IMR-90 (cell line): ENCODE results near the gene CAP2. TPM values are rescaled to one million over a fixed set of nuclear protein-coding genes. Genes with fewer than 3 reads are reported as not detected.

ENCODE experiments used
- ATAC-seq: fragments of 200-7000 bp; cut with Tn5 transposase; 2 replicates; pipeline ENCODE4 v1.9.1; 2020; ENCODE audit warnings: low read depth, mild to moderate bottlenecking, moderate library complexity
- BruUV-seq: library from RNA; stranded (reverse); fragments of 400-500 nt; replicated peaks from 2 replicates; lab custom pipeline; 2021; lab: Mats Ljungman, UMichigan
- CTCF ChIA-PET: fragments of 300-600 bp; formaldehyde crosslinking; extraction: SDS; loops from one replicate; lab custom pipeline; 2021; ENCODE audit warnings: antibody characterized with exemption; lab: Yijun Ruan, JAX
- POLR2A ChIA-PET: fragments of 300-600 bp; sonication (Branson Sonifier 250); formaldehyde crosslinking; loops from one replicate; lab custom pipeline; 2022; ENCODE audit warnings: antibody characterized with exemption; ENCODE audit not compliant: unreplicated experiment; lab: Charles Lee
- DNase-seq: peaks from one replicate; pipeline ENCODE4 v3.0.0; 2013
- H2AFZ ChIP-seq: replicated peaks from 2 replicates; pipeline ENCODE3; 2013; ENCODE audit warnings: low read length, mild to moderate bottlenecking; ENCODE audit not compliant: poor library complexity
- H2AK5ac ChIP-seq: 2 replicates; pipeline ENCODE4 v1.6.1; 2013; ENCODE audit warnings: low read depth, low read length, inconsistent platforms
- H2AK9ac ChIP-seq: replicated peaks from 2 replicates; pipeline ENCODE3; 2013; ENCODE audit warnings: mild to moderate bottlenecking, low read depth, low read length, moderate library complexity; ENCODE audit not compliant: poor library complexity
- H2BK120ac ChIP-seq: 2 replicates; pipeline ENCODE4 v1.6.1; 2013; ENCODE audit warnings: low read depth, low read length, inconsistent platforms
- H2BK15ac ChIP-seq: 3 replicates; pipeline ENCODE4 v1.6.1; 2013; ENCODE audit warnings: low read depth, low read length, inconsistent platforms
- H2BK20ac ChIP-seq: 2 replicates; pipeline ENCODE4 v1.6.1; 2013; ENCODE audit warnings: low read depth, mild to moderate bottlenecking, inconsistent platforms, low read length, moderate library complexity
- H2BK5ac ChIP-seq: 2 replicates; pipeline ENCODE4 v1.6.1; 2013; ENCODE audit warnings: mild to moderate bottlenecking, low read depth, low read length, inconsistent platforms; ENCODE audit not compliant: poor library complexity, severe bottlenecking
- H3K14ac ChIP-seq: replicated peaks from 2 replicates; pipeline ENCODE4 v1.6.1; 2013; ENCODE audit warnings: low read depth, low read length, inconsistent platforms
- H3K18ac ChIP-seq: 2 replicates; pipeline ENCODE4 v1.6.1; 2013; ENCODE audit warnings: low read depth, low read length, control low read depth
- H3K23ac ChIP-seq: 2 replicates; pipeline ENCODE4 v1.6.1; 2013; ENCODE audit warnings: low read depth, low read length, inconsistent platforms
- H3K27ac ChIP-seq: 2 replicates; pipeline ENCODE4 v1.5.1; 2013; ENCODE audit warnings: mild to moderate bottlenecking, control low read depth, low read length; ENCODE audit not compliant: insufficient read depth
- H3K27me3 ChIP-seq: 2 replicates; pipeline ENCODE4 v1.6.1; 2013; ENCODE audit warnings: low read length; ENCODE audit not compliant: control insufficient read depth, insufficient read depth
- H3K36me3 ChIP-seq: 2 replicates; pipeline ENCODE4 v1.6.1; 2013; ENCODE audit warnings: low read length, mixed read lengths; ENCODE audit not compliant: control insufficient read depth, insufficient read depth
- H3K4ac ChIP-seq: 2 replicates; pipeline ENCODE4 v1.6.1; 2013; ENCODE audit warnings: low read depth, low read length, inconsistent platforms
- H3K4me1 ChIP-seq: 2 replicates; pipeline ENCODE4 v1.6.1; 2013; ENCODE audit warnings: low read length, mixed read lengths; ENCODE audit not compliant: control insufficient read depth, insufficient read depth
- H3K4me2 ChIP-seq: 2 replicates; pipeline ENCODE4 v1.6.1; 2013; ENCODE audit warnings: low read depth, mild to moderate bottlenecking, control low read depth, low read length, moderate library complexity
- H3K4me3 ChIP-seq: 2 replicates; pipeline ENCODE4 v1.5.1; 2013; ENCODE audit warnings: low read depth, mild to moderate bottlenecking, control low read depth, low read length, moderate library complexity; ENCODE audit not compliant: insufficient read depth
- H3K56ac ChIP-seq: 2 replicates; pipeline ENCODE4 v1.6.1; 2013; ENCODE audit warnings: low read length, inconsistent platforms; ENCODE audit not compliant: insufficient read depth; ENCODE audit errors: extremely low read depth
- H3K79me1 ChIP-seq, 2 experiments: 2 replicates each; pipeline ENCODE4 v1.6.1; 2013; ENCODE audit warnings: low read length in 2 of 2, inconsistent platforms in 1 of 2, low read depth in 1 of 2
- H3K9ac ChIP-seq: 2 replicates; pipeline ENCODE4 v1.6.1; 2013; ENCODE audit warnings: low read depth, low read length, control low read depth
- H3K9me1 ChIP-seq: 2 replicates; pipeline ENCODE4 v1.6.1; 2013; ENCODE audit warnings: low read length, inconsistent platforms; ENCODE audit not compliant: insufficient read depth
- H3K9me3 ChIP-seq: 2 replicates; pipeline ENCODE4 v1.6.1; 2013; ENCODE audit warnings: low read length; ENCODE audit not compliant: control insufficient read depth, insufficient read depth
- H4K20me1 ChIP-seq: 2 replicates; pipeline ENCODE4 v1.6.1; 2013; ENCODE audit warnings: low read length, inconsistent platforms; ENCODE audit not compliant: insufficient read depth
- H4K5ac ChIP-seq: 2 replicates; pipeline ENCODE4 v1.6.1; 2013; ENCODE audit warnings: mild to moderate bottlenecking, low read depth, low read length, control low read depth
- H4K8ac ChIP-seq, 2 experiments: 2 replicates each; pipeline ENCODE4 v1.6.1; 2013; ENCODE audit warnings: low read depth in 2 of 2, low read length in 2 of 2, control low read depth in 1 of 2, inconsistent platforms in 1 of 2
- H4K91ac ChIP-seq: 2 replicates; pipeline ENCODE4 v1.6.1; 2013; ENCODE audit warnings: low read depth, low read length, inconsistent platforms; ENCODE audit not compliant: insufficient read depth
- BHLHE40 ChIP-seq: fragments of 150-350 bp; IDR thresholded peaks from 2 replicates; pipeline ENCODE4 v1.6.1; 2016; ENCODE audit warnings: mild to moderate bottlenecking, low read depth, low read length
- CEBPB ChIP-seq: IDR thresholded peaks from 2 replicates; pipeline ENCODE4 v1.6.1; 2012; ENCODE audit warnings: low read depth, low read length, improper control_type of control experiment
- CHD1 ChIP-seq: IDR thresholded peaks from 2 replicates; pipeline ENCODE4 v1.6.1; 2012; ENCODE audit warnings: low read depth, low read length, improper control_type of control experiment
- CTCF ChIP-seq: conservative IDR thresholded peaks from 2 replicates; pipeline ENCODE4 v1.5.1; 2012; ENCODE audit warnings: mild to moderate bottlenecking, low read depth, low read length, improper control_type of control experiment
- ELK1 ChIP-seq: fragments of 150-350 bp; IDR thresholded peaks from 2 replicates; pipeline ENCODE4 v1.6.1; 2016; ENCODE audit warnings: low read depth, mild to moderate bottlenecking, low read length, moderate library complexity, borderline replicate concordance
- FOS ChIP-seq: fragments of 150-350 bp; IDR thresholded peaks from 2 replicates; pipeline ENCODE4 v1.6.1; 2016; ENCODE audit warnings: low read depth, low read length
- MAFK ChIP-seq: IDR thresholded peaks from 2 replicates; pipeline ENCODE4 v1.6.1; 2012; ENCODE audit warnings: low read depth, low read length, improper control_type of control experiment
- MAZ ChIP-seq: IDR thresholded peaks from 2 replicates; pipeline ENCODE4 v1.6.1; 2012; ENCODE audit warnings: low read depth, mild to moderate bottlenecking, low read length, improper control_type of control experiment, moderate library complexity, borderline replicate concordance
- MXI1 ChIP-seq: IDR thresholded peaks from 2 replicates; pipeline ENCODE4 v1.6.1; 2012; ENCODE audit warnings: low read depth, mild to moderate bottlenecking, low read length, moderate library complexity, borderline replicate concordance
- NFE2L2 ChIP-seq: fragments of 150-350 bp; IDR thresholded peaks from 2 replicates; pipeline ENCODE4 v1.6.1; 2016; ENCODE audit warnings: low read depth, mild to moderate bottlenecking, low read length
- POLR2A ChIP-seq: IDR thresholded peaks from 2 replicates; pipeline ENCODE4 v1.6.1; 2012; ENCODE audit warnings: mild to moderate bottlenecking, low read depth, low read length
- RAD21 ChIP-seq: IDR thresholded peaks from 2 replicates; pipeline ENCODE4 v1.6.1; 2012; ENCODE audit warnings: low read length, improper control_type of control experiment
- RCOR1 ChIP-seq: IDR thresholded peaks from 2 replicates; pipeline ENCODE4 v1.6.1; 2012; ENCODE audit warnings: mild to moderate bottlenecking, low read length, improper control_type of control experiment; ENCODE audit not compliant: insufficient replicate concordance
- RFX5 ChIP-seq: IDR thresholded peaks from 2 replicates; pipeline ENCODE4 v1.8.0; 2012; ENCODE audit warnings: low read depth, mild to moderate bottlenecking, low read length, moderate library complexity
- SMC3 ChIP-seq: fragments of 150-350 bp; IDR thresholded peaks from 2 replicates; pipeline ENCODE4 v1.6.1; 2016; ENCODE audit warnings: low read depth, mild to moderate bottlenecking, antibody characterized with exemption, low read length, moderate library complexity
- WGBS, 2 experiments: methylation state at CpG; one replicate each; pipeline versions ENCODE4 v1.1.5 to v1.1.7; 2013; ENCODE audit warnings: missing lambda C conversion rate in 2 of 2; ENCODE audit not compliant: insufficient read length in 1 of 2; ENCODE audit errors: extremely low coverage in 2 of 2; 5-methylcytosine and 5-hydroxymethylcytosine counted together
- dilution Hi-C: fragments of 300-500 bp; cut with HindIII; formaldehyde crosslinking; loops from one replicate; pipeline ENCODE4 v1.14.3; 2018; ENCODE audit warnings: low sequenced_read_pairs; ENCODE audit not compliant: unreplicated experiment
- in situ Hi-C: fragments of 300-500 bp; cut with MboI; formaldehyde crosslinking; loops from 3 replicates; pipeline ENCODE4 v1.14.3; 2019; ENCODE audit warnings: low sequenced_read_pairs, inconsistent platforms, mixed read lengths
- intact Hi-C: fragments of 100-400 bp; cut with micrococcal nuclease; formaldehyde crosslinking; loops from 2 replicates; pipeline ENCODE4 v1.10.0; 2022
- polyA plus RNA-seq, 3 experiments: library from polyadenylated mRNA; depleted of rRNA; stranded (reverse); fragments of >200 nt; gene quantifications; 2 replicates each; pipeline ENCODE4 v1.2.3, GENCODE V29; 2012; ENCODE audit warnings: low replicate concordance in 1 of 3
- total RNA-seq: library from RNA; depleted of rRNA; stranded (reverse); fragments of >200 nt; gene quantifications from 2 replicates; pipeline ENCODE4 v1.2.3, GENCODE V29; 2012
- TF ChIP-seq, protein P1 (sequence below): fragments of 150-350 bp; IDR thresholded peaks from 2 replicates; pipeline ENCODE4 v1.6.1; 2017; ENCODE audit warnings: mild to moderate bottlenecking, antibody characterized with exemption, low read length, low read depth

Gene CAP2
- total and polyA plus RNA-seq, 2 of the 4 experiments (the other 2 are of a cell fraction), result 14.5 to 27.5 TPM

DNA sequence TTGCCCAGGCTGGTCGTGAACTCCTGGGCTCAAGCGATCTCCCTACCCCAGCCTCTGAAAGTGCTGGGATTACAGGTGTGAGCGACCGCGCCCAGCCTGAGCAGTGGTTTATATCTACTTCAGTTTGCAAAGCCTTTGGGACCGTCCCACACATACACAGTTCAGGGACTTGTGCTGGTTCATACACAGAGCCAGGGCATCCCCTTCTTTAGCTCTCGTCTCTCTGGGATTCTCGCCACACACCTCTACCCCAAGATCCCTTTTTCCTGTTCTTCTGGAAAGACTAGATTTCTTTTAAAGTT is 12.5 kb downstream of the CAP2 start:
- Histone ChIP-seq H3K27ac (no peak overlapping the region), H3K4me1 (no peaks in the 10 kb centered on the region), H2BK20ac (no peak overlapping the region), H3K36me3 (no peaks in the 10 kb centered on the region), H2AK9ac (no peak overlapping the region), H4K8ac (no peak overlapping the region), H3K4me3 (no peak overlapping the region), H3K27me3 (no peaks in the 10 kb centered on the region), H4K5ac (no peak overlapping the region), H3K56ac (no peak overlapping the region), H3K9ac (no peak overlapping the region), H3K9me3 (0 out of 2 replicates have a peak, but pooled peaks cover 6% of the 10 kb centered on the region), H2BK15ac (no peak overlapping the region), H4K91ac (no peak overlapping the region), H2BK5ac (no peak overlapping the region), H3K23ac (no peak overlapping the region), H3K18ac (no peak overlapping the region), H3K79me1 (peaks cover 3 to 62% of the 10 kb centered on the region in 2 experiments; a peak in 3 of 4 replicates), H3K9me1 (no peaks in the 10 kb centered on the region), H2AFZ (no peak overlapping the region), H2BK120ac (no peak overlapping the region), H3K4me2 (no peak overlapping the region), H3K14ac (no peak overlapping the region), H3K4ac (no peak overlapping the region), H4K20me1 (peaks cover 6% of the 10 kb centered on the region; the same call in 1 of the 2 replicates), H2AK5ac (0 out of 2 replicates have a peak overlapping the region, but pooled peaks have one; percentile 9)
- in situ Hi-C loops (no loop called here), intact Hi-C loops (no loop called here), dilution Hi-C loops (no loop called here)
- no peak for DNase-seq
- BruUV-seq, result no TSS peak
- CTCF ChIA-PET, result interaction anchor here (0.6 kb wide), 1 partner anchor 44 kb away, joined by 6 read pairs; no protein-coding TSS in a partner anchor
- POLR2A ChIA-PET, result no interaction called here
- no peak for TF ChIP-seq MXI1
- no peak for TF ChIP-seq FOS
- no peak for TF ChIP-seq CEBPB
- no peak for TF ChIP-seq ELK1
- TF ChIP-seq, protein P1, sequence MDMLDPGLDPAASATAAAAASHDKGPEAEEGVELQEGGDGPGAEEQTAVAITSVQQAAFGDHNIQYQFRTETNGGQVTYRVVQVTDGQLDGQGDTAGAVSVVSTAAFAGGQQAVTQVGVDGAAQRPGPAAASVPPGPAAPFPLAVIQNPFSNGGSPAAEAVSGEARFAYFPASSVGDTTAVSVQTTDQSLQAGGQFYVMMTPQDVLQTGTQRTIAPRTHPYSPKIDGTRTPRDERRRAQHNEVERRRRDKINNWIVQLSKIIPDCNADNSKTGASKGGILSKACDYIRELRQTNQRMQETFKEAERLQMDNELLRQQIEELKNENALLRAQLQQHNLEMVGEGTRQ, result no peak
- TF ChIP-seq NFE2L2, result no peak
- TF ChIP-seq CHD1, result no peak
- no peak for TF ChIP-seq MAFK
- no peak for TF ChIP-seq SMC3
- no peak for TF ChIP-seq RCOR1
- no peak for TF ChIP-seq MAZ
- TF ChIP-seq CTCF, result no peak
- no peak for TF ChIP-seq RAD21
- no peak for TF ChIP-seq BHLHE40
- no peak for TF ChIP-seq POLR2A
- no peak for TF ChIP-seq RFX5
- WGBS, 2 experiments, result no CpG with 5 or more reads among the region's 8 CpGs
- no peak for ATAC-seq
